ENCODE results near the gene KLHL40.

- TF ChIP-seq, protein P1, sequence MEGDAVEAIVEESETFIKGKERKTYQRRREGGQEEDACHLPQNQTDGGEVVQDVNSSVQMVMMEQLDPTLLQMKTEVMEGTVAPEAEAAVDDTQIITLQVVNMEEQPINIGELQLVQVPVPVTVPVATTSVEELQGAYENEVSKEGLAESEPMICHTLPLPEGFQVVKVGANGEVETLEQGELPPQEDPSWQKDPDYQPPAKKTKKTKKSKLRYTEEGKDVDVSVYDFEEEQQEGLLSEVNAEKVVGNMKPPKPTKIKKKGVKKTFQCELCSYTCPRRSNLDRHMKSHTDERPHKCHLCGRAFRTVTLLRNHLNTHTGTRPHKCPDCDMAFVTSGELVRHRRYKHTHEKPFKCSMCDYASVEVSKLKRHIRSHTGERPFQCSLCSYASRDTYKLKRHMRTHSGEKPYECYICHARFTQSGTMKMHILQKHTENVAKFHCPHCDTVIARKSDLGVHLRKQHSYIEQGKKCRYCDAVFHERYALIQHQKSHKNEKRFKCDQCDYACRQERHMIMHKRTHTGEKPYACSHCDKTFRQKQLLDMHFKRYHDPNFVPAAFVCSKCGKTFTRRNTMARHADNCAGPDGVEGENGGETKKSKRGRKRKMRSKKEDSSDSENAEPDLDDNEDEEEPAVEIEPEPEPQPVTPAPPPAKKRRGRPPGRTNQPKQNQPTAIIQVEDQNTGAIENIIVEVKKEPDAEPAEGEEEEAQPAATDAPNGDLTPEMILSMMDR (IDR thresholded peaks at IDR 0.05), result no peak
- TF ChIP-seq EP300 (IDR thresholded peaks at IDR 0.05) (no peak), POLR2A (IDR thresholded peaks at IDR 0.05; ENCODE audit: low read depth) (no peak)
Observed at GRCh38 chr3:42668413-42668760, 16.9 kb upstream of the KLHL40 start.

All from esophagus muscularis mucosa (tissue), 4 donors.